Caco-2 (cell line): ENCODE results near the gene ADAMTS8. TPM values are rescaled to one million over a fixed set of nuclear protein-coding genes. Genes with fewer than 3 reads are reported as not detected.

ENCODE experiments used
- BruUV-seq: library from RNA; stranded (reverse); fragments of 400-500 nt; replicated peaks from 2 replicates; lab custom pipeline; 2021; lab: Mats Ljungman, UMichigan
- CTCF ChIA-PET: fragments of 300-600 bp; sonication (Branson Sonifier 250); formaldehyde crosslinking; loops from one replicate; lab custom pipeline; 2022; ENCODE audit warnings: antibody characterized with exemption; lab: Charles Lee
- POLR2A ChIA-PET: fragments of 300-600 bp; sonication (Branson Sonifier 250); formaldehyde crosslinking; loops from one replicate; lab custom pipeline; 2022; ENCODE audit warnings: antibody characterized with exemption; lab: Charles Lee
- DNase-seq, 2 experiments: peaks; one replicate each; pipeline versions ENCODE4 v3.0.0 to v3.0.0-alpha.2; 2020 to 2022
- H3K27me3 ChIP-seq: replicated peaks from 2 replicates; pipeline ENCODE4 v1.6.0; 2011; ENCODE audit warnings: low read length; ENCODE audit not compliant: control insufficient read depth, insufficient read depth
- H3K36me3 ChIP-seq: 2 replicates; pipeline ENCODE4 v1.5.1; 2011; ENCODE audit warnings: low read length; ENCODE audit not compliant: control insufficient read depth, insufficient read depth
- H3K4me1 ChIP-seq: fragments of 250-450 bp; sonication (Bioruptor Pico); 2 replicates; pipeline ENCODE4 v1.5.1; 2020; ENCODE audit warnings: mild to moderate bottlenecking
- H3K4me3 ChIP-seq: 2 replicates; pipeline ENCODE4 v1.5.1; 2011; ENCODE audit warnings: low read depth, mild to moderate bottlenecking, control low read depth, low read length
- H3K9me3 ChIP-seq: fragments of 250-450 bp; sonication (Bioruptor Pico); 2 replicates; pipeline ENCODE4 v1.5.1; 2020; ENCODE audit warnings: mild to moderate bottlenecking, moderate library complexity
- H3K27ac Mint-ChIP-seq: one replicate; pipeline ENCODE4 v1.8.0; 2022; ENCODE audit warnings: mixed read lengths; ENCODE audit not compliant: unreplicated experiment
- H3K27me3 Mint-ChIP-seq: one replicate; pipeline ENCODE4 v1.8.0; 2022; ENCODE audit warnings: mixed read lengths; ENCODE audit not compliant: insufficient read depth, unreplicated experiment
- H3K36me3 Mint-ChIP-seq: one replicate; pipeline ENCODE4 v1.8.0; 2022; ENCODE audit warnings: mild to moderate bottlenecking, mixed read lengths; ENCODE audit not compliant: insufficient read depth, unreplicated experiment
- H3K4me1 Mint-ChIP-seq: one replicate; pipeline ENCODE4 v1.8.0; 2022; ENCODE audit warnings: low read depth, mixed read lengths; ENCODE audit not compliant: unreplicated experiment
- H3K4me3 Mint-ChIP-seq: one replicate; pipeline ENCODE4 v1.8.0; 2022; ENCODE audit warnings: mild to moderate bottlenecking, moderate library complexity, mixed read lengths; ENCODE audit not compliant: unreplicated experiment
- H3K9me3 Mint-ChIP-seq: one replicate; pipeline ENCODE4 v1.8.0; 2022; ENCODE audit warnings: mixed read lengths; ENCODE audit not compliant: unreplicated experiment
- CTCF ChIP-seq, 2 experiments: fragments of 200-600 bp in 1 of 2; IDR thresholded peaks; 1 replicate in 1 of 2; 2 replicates in 1 of 2; pipeline versions ENCODE4 v1.5.1 to v1.8.0; 2011 to 2022; ENCODE audit warnings: antibody characterized with exemption in 1 of 2, control low read depth in 1 of 2, inconsistent platforms in 1 of 2, low read depth in 1 of 2, low read length in 1 of 2, mild to moderate bottlenecking in 1 of 2, moderate library complexity in 1 of 2; ENCODE audit not compliant: insufficient read depth in 1 of 2, severe bottlenecking in 1 of 2, unreplicated experiment in 1 of 2
- intact Hi-C: fragments of 100-400 bp; cut with micrococcal nuclease; formaldehyde crosslinking; loops from one replicate; pipeline ENCODE4 v1.10.0; 2022; ENCODE audit not compliant: unreplicated experiment
- total RNA-seq: library from RNA; stranded (reverse); gene quantifications from 2 replicates; pipeline ENCODE4 v1.2.3, GENCODE V29; 2022

Gene ADAMTS8
- total RNA-seq, 1 experiment from 2014 or later = not detected

GRCh38 chr11:130458410-130458729 lies 30.0 kb upstream of the ADAMTS8 start:
- no TSS peak for BruUV-seq
- TF ChIP-seq CTCF (IDR thresholded peaks at IDR 0.05; ENCODE audit: insufficient read depth in 1 of 2, low read depth in 1 of 2, low read length in 1 of 2, severe bottlenecking in 1 of 2, unreplicated experiment in 1 of 2) = no peak
- H3K36me3 Mint-ChIP-seq = no peaks in the 10 kb centered on the region
- CTCF ChIA-PET = no interaction called here
- Histone ChIP-seq H3K4me1 (no peaks in the 10 kb centered on the region), H3K9me3 (no peaks in the 10 kb centered on the region), H3K4me3 (no peak overlapping the region), H3K27me3 (peaks cover 6% of the 10 kb centered on the region), H3K36me3 (no peaks in the 10 kb centered on the region)
- H3K27ac Mint-ChIP-seq = no peak overlapping the region
- H3K27me3 Mint-ChIP-seq = peaks cover 21% of the 10 kb centered on the region
- H3K9me3 Mint-ChIP-seq = no peaks in the 10 kb centered on the region
- POLR2A ChIA-PET = no interaction called here
- peaks cover under 1% of the 10 kb centered on the region for H3K4me1 Mint-ChIP-seq
- no peak for DNase-seq
- intact Hi-C loops = no loop called here
- H3K4me3 Mint-ChIP-seq = no peak overlapping the region

- no peak for TF ChIP-seq CTCF (IDR thresholded peaks at IDR 0.05; ENCODE audit: insufficient read depth in 1 of 2, low read depth in 1 of 2, low read length in 1 of 2, severe bottlenecking in 1 of 2, unreplicated experiment in 1 of 2)
- Mint-ChIP-seq H3K27me3 (peaks cover 26% of the 10 kb centered on the region), H3K9me3 (no peaks in the 10 kb centered on the region), H3K4me1 (peaks cover 5% of the 10 kb centered on the region), H3K36me3 (no peaks in the 10 kb centered on the region), H3K4me3 (no peak overlapping the region), H3K27ac (no peak overlapping the region)
- Histone ChIP-seq H3K4me3 (no peak overlapping the region), H3K36me3 (no peaks in the 10 kb centered on the region), H3K4me1 (no peaks in the 10 kb centered on the region), H3K27me3 (peaks cover 6% of the 10 kb centered on the region), H3K9me3 (no peaks in the 10 kb centered on the region)
- DNase-seq = no peak
- no TSS peak for BruUV-seq
- intact Hi-C loops = no loop called here
- CTCF ChIA-PET = interaction anchor here (0.7 kb wide), 1 partner anchor 15 kb away, joined by 3 read pairs; no protein-coding TSS in a partner anchor
- POLR2A ChIA-PET = no interaction called here
These were observed 29.4 kb upstream of the ADAMTS8 start for GRCh38 chr11:130457623-130458409.

GRCh38 chr11:130456286-130456685 lies 27.9 kb upstream of the ADAMTS8 start:
- CTCF ChIA-PET = interaction anchor here (1.7 kb wide), 1 partner anchor 406 kb away, joined by 4 read pairs; no protein-coding TSS in a partner anchor
- BruUV-seq = no TSS peak
- Histone ChIP-seq H3K4me1 (no peaks in the 10 kb centered on the region), H3K9me3 (no peaks in the 10 kb centered on the region), H3K27me3 (peaks cover 3% of the 10 kb centered on the region), H3K4me3 (no peak overlapping the region), H3K36me3 (no peaks in the 10 kb centered on the region)
- no peak overlapping the region for H3K27ac Mint-ChIP-seq
- H3K4me3 Mint-ChIP-seq = no peak overlapping the region
- no peak for DNase-seq
- H3K9me3 Mint-ChIP-seq = no peaks in the 10 kb centered on the region
- POLR2A ChIA-PET = no interaction called here
- no peaks in the 10 kb centered on the region for H3K36me3 Mint-ChIP-seq
- intact Hi-C loops = no loop called here
- peaks cover 5% of the 10 kb centered on the region for H3K4me1 Mint-ChIP-seq
- peaks cover 23% of the 10 kb centered on the region for H3K27me3 Mint-ChIP-seq
- TF ChIP-seq CTCF (IDR thresholded peaks at IDR 0.05; ENCODE audit: insufficient read depth in 1 of 2, low read depth in 1 of 2, low read length in 1 of 2, severe bottlenecking in 1 of 2, unreplicated experiment in 1 of 2) = no peak
